ENCODE data around the gene RUSF1. TPM values are rescaled to one million over a fixed set of nuclear protein-coding genes. Genes with fewer than 3 reads are reported as not detected.

The RUSF1 gene
- total and polyA plus RNA-seq, 10 of the 15 experiments (the other 5 are each of a cell fraction or from before 2014, with no cell fraction given) = 0.20 to 46.3 (median 29.7) TPM

GRCh38 chr16:31440516-31441184 is 67.5 kb downstream of the RUSF1 start:
- H3K4me2 ChIP-seq (ENCODE audit: control insufficient read depth, insufficient read depth) = no peak overlapping the region
- in situ Hi-C loops (cut with MboI) (loop anchor here (5.0 to 25.0 kb wide), 2 partner anchors 238 to 453 kb away; partner anchors contain the start of genes HSD3B7 and PYCARD), intact Hi-C loops (cut with micrococcal nuclease; ENCODE audit: unreplicated experiment) (loop anchor here (5.0 kb wide), 2 partner anchors 238 to 348 kb away; partner anchors contain the start of genes PYCARD and VKORC1)
- POLR2A ChIA-PET = no interaction called here
- no peaks in the 10 kb centered on the region for H3K27me3 ChIP-seq (replicated peaks in 1 of 2; ENCODE audit: control insufficient read depth in 2 of 2, insufficient read depth in 2 of 2, low read length in 1 of 2)
- H3K36me3 ChIP-seq (ENCODE audit: control insufficient read depth in 2 of 2, insufficient read depth in 2 of 2, low read length in 1 of 2) = no peaks in the 10 kb centered on the region
- H3K9me3 ChIP-seq (replicated peaks; ENCODE audit: control insufficient read depth, insufficient read depth, low read length) = no peaks in the 10 kb centered on the region
- no peaks in the 10 kb centered on the region for H3K4me1 ChIP-seq (ENCODE audit: control insufficient read depth, insufficient read depth, low read length)
- SMC1A ChIA-PET (ENCODE audit: uncharacterized antibody, unreplicated experiment) = interaction anchor here (0.9 to 5.5 kb wide), 11 partner anchors 10 to 436 kb away, joined by 3 to 31 read pairs (median 3); partner anchors contain the start of gene COX6A2
- WGBS (ENCODE audit: insufficient coverage, insufficient replicate concordance, low lambda C conversion rate, missing lambda C conversion rate) = 92% methylated on average over 4 of the region's 4 CpGs
- no peak overlapping the region for H3K9ac ChIP-seq (ENCODE audit: control insufficient read depth, insufficient read depth, low read length)
- H3K79me2 ChIP-seq (ENCODE audit: control insufficient read depth, insufficient read depth, low read length) = no peaks in the 10 kb centered on the region
- no peak overlapping the region for H3K27ac ChIP-seq (ENCODE audit: control insufficient read depth, insufficient read depth)
- ATAC-seq (no peak), FAIRE-seq (no peak), DNase-seq (ENCODE audit: low read depth, low spot score) (no peak)
- CTCF ChIA-PET = interaction anchor here (0.5 to 5.7 kb wide), 9 partner anchors 10 to 487 kb away, joined by 3 to 45 read pairs (median 4); partner anchors contain the start of gene ITGAD
- TF ChIP-seq RBBP5 (conservative IDR thresholded peaks at IDR 0.05) (no peak), IKZF2 (IDR thresholded peaks at IDR 0.05) (no peak), CREM (IDR thresholded peaks at IDR 0.05; ENCODE audit: low read depth) (no peak), BCLAF1 (IDR thresholded peaks at IDR 0.05) (no peak), PML (IDR thresholded peaks at IDR 0.05; ENCODE audit: low read length) (no peak), SREBF2 (IDR thresholded peaks at IDR 0.05; ENCODE audit: low read length) (no peak), ZBED1 (IDR thresholded peaks at IDR 0.05; ENCODE audit: borderline replicate concordance) (no peak)
- no peaks in the 10 kb centered on the region for H4K20me1 ChIP-seq (ENCODE audit: control insufficient read depth, insufficient read depth)
- H3K4me3 ChIP-seq = no peak overlapping the region
- RAD21 ChIA-PET (ENCODE audit: unreplicated experiment) = interaction anchor here (1.2 to 2.7 kb wide), 6 partner anchors 11 to 298 kb away, joined by 3 to 20 read pairs (median 4); no protein-coding TSS in a partner anchor
- BruUV-seq (replicated peaks) = no TSS peak
- no peak overlapping the region for H2AFZ ChIP-seq (ENCODE audit: control insufficient read depth, low read depth, low read length)

Measured in GM12878 (cell line).